HCT116 (cell line): ENCODE data around the gene LYRM4. TPM values are rescaled to one million over a fixed set of nuclear protein-coding genes. Genes with fewer than 3 reads are reported as not detected.

Experiments
- ATAC-seq: fragments of 200-7000 bp; cut with Tn5 transposase; 2 replicates; pipeline ENCODE4 v1.9.1; 2020; ENCODE audit warnings: mild to moderate bottlenecking, moderate library complexity
- BruUV-seq: library from RNA; stranded (reverse); fragments of 400-500 nt; replicated peaks from 2 replicates; lab custom pipeline; 2021; lab: Mats Ljungman, UMichigan
- CTCF ChIA-PET: fragments of 300-600 bp; sonication (Branson Sonifier 250); formaldehyde crosslinking; loops from one replicate; lab custom pipeline; 2021; ENCODE audit warnings: antibody characterized with exemption; lab: Charles Lee
- POLR2A ChIA-PET: fragments of 300-600, 350-600 bp; sonication (Branson Sonifier 250); formaldehyde crosslinking; loops from one replicate; lab custom pipeline; 2021; ENCODE audit warnings: antibody characterized with exemption; lab: Charles Lee
- RAD21 ChIA-PET, 2 experiments: fragments of 300-600 bp; sonication (Branson Sonifier 250); formaldehyde crosslinking; loops; one replicate each; lab custom pipeline; 2023; ENCODE audit warnings: low total read pairs in 2 of 2; ENCODE audit not compliant: uncharacterized antibody in 2 of 2, unreplicated experiment in 2 of 2, low non-redundant PET in 1 of 2; lab: Charles Lee
- DNase-seq: peaks from one replicate; pipeline ENCODE4 v3.0.0-alpha.2; 2010; ENCODE audit warnings: low read depth, low spot score
- H2AFZ ChIP-seq: fragments of 200-600 bp; shearing (Covaris generic), sonication (generic); 2 replicates; pipeline ENCODE4 v1.6.1; 2017; ENCODE audit warnings: low read depth, mixed run types, mixed read lengths, antibody characterized with exemption, low read length; ENCODE audit not compliant: poor library complexity, severe bottlenecking
- H3K27ac ChIP-seq: 2 replicates; pipeline ENCODE4 v1.5.1; 2012; ENCODE audit warnings: low read depth, low read length
- H3K27me3 ChIP-seq: fragments of 200-600 bp; sonication (generic); 2 replicates; pipeline ENCODE4 v1.6.1; 2016; ENCODE audit warnings: mixed run types, low read length, mixed read lengths; ENCODE audit not compliant: insufficient read depth
- H3K36me3 ChIP-seq, 2 experiments: fragments of 200-500 bp in 1 of 2; fragments of 200-600 bp in 1 of 2; sonication (Bioruptor generic) in 1 of 2; sonication (generic) in 1 of 2; 2 replicates each; pipeline versions ENCODE4 v1.5.1 to v1.6.1; 2014 to 2016; ENCODE audit warnings: low read length in 2 of 2, inconsistent platforms in 1 of 2, mixed read lengths in 1 of 2, mixed run types in 1 of 2; ENCODE audit not compliant: insufficient read depth in 2 of 2, control insufficient read depth in 1 of 2
- H3K4me1 ChIP-seq, 2 experiments: fragments of 200-600 bp in 1 of 2; sonication (generic) in 1 of 2; 2 replicates each; pipeline versions ENCODE4 v1.5.1 to v1.6.1; 2012 to 2017; ENCODE audit warnings: low read length in 2 of 2, inconsistent platforms in 1 of 2, mild to moderate bottlenecking in 1 of 2, mixed read lengths in 1 of 2, mixed run types in 1 of 2, moderate library complexity in 1 of 2; ENCODE audit not compliant: insufficient read depth in 2 of 2, control insufficient read depth in 1 of 2
- H3K4me2 ChIP-seq: fragments of 200-600 bp; sonication (generic); 2 replicates; pipeline ENCODE4 v1.6.1; 2017; ENCODE audit warnings: mixed run types, low read length, mixed read lengths
- H3K4me3 ChIP-seq, 2 experiments: fragments of 200-600 bp in 1 of 2; sonication (generic) in 1 of 2; replicated peaks in 1 of 2; 2 replicates each; pipeline ENCODE4 v1.5.1; 2011 to 2016; ENCODE audit warnings: low read length in 2 of 2, control low read depth in 1 of 2, low read depth in 1 of 2, mild to moderate bottlenecking in 1 of 2, mixed read lengths in 1 of 2, mixed run types in 1 of 2
- H3K79me2 ChIP-seq: fragments of 200-600 bp; sonication (generic); 2 replicates; pipeline ENCODE4 v1.6.1; 2017; ENCODE audit warnings: mild to moderate bottlenecking, mixed run types, low read length, moderate library complexity, mixed read lengths; ENCODE audit not compliant: insufficient read depth
- H3K9ac ChIP-seq: fragments of 200-600 bp; sonication (generic); 2 replicates; pipeline ENCODE4 v1.6.1; 2016; ENCODE audit warnings: low read length, mixed read lengths
- H3K9me2 ChIP-seq: fragments of 200-600 bp; sonication (generic), shearing (Covaris generic); 2 replicates; pipeline ENCODE4 v1.6.1; 2017; ENCODE audit warnings: mixed run types, mild to moderate bottlenecking, moderate library complexity; ENCODE audit not compliant: insufficient read depth
- H3K9me3 ChIP-seq, 2 experiments: fragments of 200-500 bp in 1 of 2; fragments of 200-600 bp in 1 of 2; sonication (Bioruptor generic) in 1 of 2; sonication (generic) in 1 of 2; 2 replicates each; pipeline ENCODE4 v1.6.1; 2014 to 2017; ENCODE audit warnings: low read length in 2 of 2, mixed read lengths in 2 of 2, inconsistent platforms in 1 of 2, low read depth in 1 of 2, mild to moderate bottlenecking in 1 of 2, mixed run types in 1 of 2, moderate library complexity in 1 of 2; ENCODE audit not compliant: control insufficient read depth in 1 of 2, insufficient read depth in 1 of 2
- H4K20me1 ChIP-seq: fragments of 200-600 bp; sonication (generic), shearing (Covaris generic); 2 replicates; pipeline ENCODE4 v1.6.1; 2017; ENCODE audit warnings: mixed run types, mild to moderate bottlenecking, moderate library complexity; ENCODE audit not compliant: insufficient read depth
- CEBPB ChIP-seq: IDR thresholded peaks from 2 replicates; pipeline ENCODE4 v1.6.1; 2012; ENCODE audit warnings: low read depth
- EGR1 ChIP-seq: IDR thresholded peaks from 2 replicates; pipeline ENCODE4 v1.6.1; 2012; ENCODE audit warnings: low read depth
- EZH2 ChIP-seq: fragments of 200-600 bp; sonication (generic); IDR thresholded peaks from 2 replicates; pipeline ENCODE4 v1.6.1; 2017; ENCODE audit warnings: antibody characterized with exemption, mixed run types
- EZH2phosphoT487 ChIP-seq: fragments of 200-600 bp; IDR thresholded peaks from 2 replicates; pipeline ENCODE4 v1.6.1; 2018; ENCODE audit warnings: antibody characterized with exemption, borderline replicate concordance
- FOSL1 ChIP-seq: IDR thresholded peaks from 2 replicates; pipeline ENCODE4 v1.6.1; 2012; ENCODE audit warnings: low read depth
- JUND ChIP-seq: IDR thresholded peaks from 2 replicates; pipeline ENCODE4 v1.6.1; 2012
- POLR2AphosphoS5 ChIP-seq: IDR thresholded peaks from 2 replicates; pipeline ENCODE4 v1.6.1; 2011; ENCODE audit warnings: mild to moderate bottlenecking, low read depth, low read length, moderate library complexity
- RAD21 ChIP-seq: IDR thresholded peaks from 2 replicates; pipeline ENCODE4 v1.6.1; 2012; ENCODE audit warnings: low read depth, mild to moderate bottlenecking
- SRF ChIP-seq: IDR thresholded peaks from 2 replicates; pipeline ENCODE4 v1.6.1; 2012; ENCODE audit warnings: low read depth
- TCF7L2 ChIP-seq: IDR thresholded peaks from 2 replicates; pipeline ENCODE4 v1.7.0; 2011; ENCODE audit warnings: borderline replicate concordance, inconsistent platforms; ENCODE audit not compliant: insufficient read depth, insufficient read length; ENCODE audit errors: extremely low read depth
- YY1 ChIP-seq: IDR thresholded peaks from 2 replicates; pipeline ENCODE4 v1.6.1; 2011; ENCODE audit warnings: low read length, low read depth, moderate library complexity, mild to moderate bottlenecking; ENCODE audit not compliant: insufficient replicate concordance; ENCODE audit errors: extremely low read depth
- ZFX ChIP-seq: fragments of 450-650 bp; IDR thresholded peaks from 2 replicates; pipeline ENCODE4 v1.6.1; 2017
- intact Hi-C: fragments of 100-400 bp; cut with micrococcal nuclease; formaldehyde crosslinking; loops from 2 replicates; pipeline ENCODE4 v1.10.0; 2022
- total RNA-seq: library from RNA; stranded (reverse); gene quantifications from one replicate; pipeline ENCODE4 v1.2.1, GENCODE V29; 2021; ENCODE audit not compliant: unreplicated experiment
- TF ChIP-seq, protein P1 (sequence below): IDR thresholded peaks from 2 replicates; pipeline ENCODE4 v1.6.1; 2011; ENCODE audit warnings: mild to moderate bottlenecking, low read length, moderate library complexity; ENCODE audit not compliant: insufficient replicate concordance; ENCODE audit errors: extremely low read depth
- TF ChIP-seq, protein P2 (sequence below): IDR thresholded peaks from 2 replicates; pipeline ENCODE4 v1.6.1; 2012; ENCODE audit warnings: low read depth
- TF ChIP-seq, protein P3 (sequence below): IDR thresholded peaks from 2 replicates; pipeline ENCODE4 v1.6.1; 2012

The LYRM4 gene
- total RNA-seq, 1 experiment from 2014 or later: 30.1 TPM

DNA sequence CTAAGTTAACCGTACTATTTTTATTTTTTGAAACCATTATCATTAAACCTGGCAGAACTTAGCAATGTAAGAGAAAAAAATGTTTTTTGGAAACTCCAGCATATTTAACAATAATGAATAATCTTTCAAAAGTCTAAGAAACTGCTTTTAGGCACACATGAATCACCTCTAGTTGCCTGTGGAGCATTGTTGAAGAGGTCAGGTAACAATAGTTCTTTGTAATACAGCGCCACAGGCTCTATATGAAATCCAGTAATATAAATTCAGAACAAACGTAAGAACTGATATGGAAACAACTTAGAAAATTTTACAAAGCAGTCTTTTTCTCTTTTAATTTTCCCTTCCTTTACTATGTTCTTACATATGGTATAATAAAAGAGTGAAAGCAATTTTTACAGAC is 10.3 kb downstream of the LYRM4 start:
- Histone ChIP-seq H3K4me2 (no peak overlapping the region), H3K36me3 (peaks cover 0 to 5% of the 10 kb centered on the region in 2 experiments; a peak in 1 of 4 replicates), H3K9ac (no peak overlapping the region), H3K4me3 (no peak overlapping the region), H3K79me2 (peaks cover 74% of the 10 kb centered on the region), H3K4me1 (peaks cover 0 to 7% of the 10 kb centered on the region in 2 experiments; a peak in 1 of 4 replicates), H3K27me3 (no peaks in the 10 kb centered on the region), H4K20me1 (no peaks in the 10 kb centered on the region), H3K9me2 (no peaks in the 10 kb centered on the region), H3K27ac (no peak overlapping the region), H2AFZ (no peak overlapping the region), H3K9me3 (no peaks in the 10 kb centered on the region; a peak in 1 of 4 replicates)
- POLR2A ChIA-PET: no interaction called here
- CTCF ChIA-PET: no interaction called here
- intact Hi-C loops: no loop called here
- no peak for ATAC-seq
- RAD21 ChIA-PET: no interaction called here
- no TSS peak for BruUV-seq
- DNase-seq: no peak
- TF ChIP-seq FOSL1: no peak

GRCh38 chr6:5249451-5250122 is 11.2 kb downstream of the LYRM4 start:
- Histone ChIP-seq H3K9me2 (no peaks in the 10 kb centered on the region), H3K4me1 (peaks cover 0 to 7% of the 10 kb centered on the region in 2 experiments; a peak in 1 of 4 replicates), H2AFZ (no peak overlapping the region), H3K79me2 (peaks cover 75% of the 10 kb centered on the region), H3K36me3 (peaks cover 0 to 5% of the 10 kb centered on the region in 2 experiments; a peak in 1 of 4 replicates), H3K9me3 (no peaks in the 10 kb centered on the region; a peak in 1 of 4 replicates), H3K27me3 (no peaks in the 10 kb centered on the region), H3K9ac (no peak overlapping the region), H3K27ac (no peak overlapping the region), H3K4me2 (no peak overlapping the region), H3K4me3 (no peak overlapping the region), H4K20me1 (no peaks in the 10 kb centered on the region)
- ChIA-PET POLR2A (no interaction called here), CTCF (no interaction called here), RAD21 (no interaction called here)
- ATAC-seq (no peak), DNase-seq (no peak)
- intact Hi-C loops: no loop called here
- no TSS peak for BruUV-seq
- TF ChIP-seq ZFX (no peak), RAD21 (no peak), CEBPB (no peak), EZH2phosphoT487 (no peak), EZH2 (no peak), EGR1 (no peak), POLR2AphosphoS5 (no peak), JUND (no peak), TCF7L2 (no peak), YY1 (no peak), FOSL1 (no peak), SRF (no peak)
- TF ChIP-seq, protein P1, sequence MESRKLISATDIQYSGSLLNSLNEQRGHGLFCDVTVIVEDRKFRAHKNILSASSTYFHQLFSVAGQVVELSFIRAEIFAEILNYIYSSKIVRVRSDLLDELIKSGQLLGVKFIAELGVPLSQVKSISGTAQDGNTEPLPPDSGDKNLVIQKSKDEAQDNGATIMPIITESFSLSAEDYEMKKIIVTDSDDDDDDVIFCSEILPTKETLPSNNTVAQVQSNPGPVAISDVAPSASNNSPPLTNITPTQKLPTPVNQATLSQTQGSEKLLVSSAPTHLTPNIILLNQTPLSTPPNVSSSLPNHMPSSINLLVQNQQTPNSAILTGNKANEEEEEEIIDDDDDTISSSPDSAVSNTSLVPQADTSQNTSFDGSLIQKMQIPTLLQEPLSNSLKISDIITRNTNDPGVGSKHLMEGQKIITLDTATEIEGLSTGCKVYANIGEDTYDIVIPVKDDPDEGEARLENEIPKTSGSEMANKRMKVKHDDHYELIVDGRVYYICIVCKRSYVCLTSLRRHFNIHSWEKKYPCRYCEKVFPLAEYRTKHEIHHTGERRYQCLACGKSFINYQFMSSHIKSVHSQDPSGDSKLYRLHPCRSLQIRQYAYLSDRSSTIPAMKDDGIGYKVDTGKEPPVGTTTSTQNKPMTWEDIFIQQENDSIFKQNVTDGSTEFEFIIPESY: no peak
- TF ChIP-seq, protein P2, sequence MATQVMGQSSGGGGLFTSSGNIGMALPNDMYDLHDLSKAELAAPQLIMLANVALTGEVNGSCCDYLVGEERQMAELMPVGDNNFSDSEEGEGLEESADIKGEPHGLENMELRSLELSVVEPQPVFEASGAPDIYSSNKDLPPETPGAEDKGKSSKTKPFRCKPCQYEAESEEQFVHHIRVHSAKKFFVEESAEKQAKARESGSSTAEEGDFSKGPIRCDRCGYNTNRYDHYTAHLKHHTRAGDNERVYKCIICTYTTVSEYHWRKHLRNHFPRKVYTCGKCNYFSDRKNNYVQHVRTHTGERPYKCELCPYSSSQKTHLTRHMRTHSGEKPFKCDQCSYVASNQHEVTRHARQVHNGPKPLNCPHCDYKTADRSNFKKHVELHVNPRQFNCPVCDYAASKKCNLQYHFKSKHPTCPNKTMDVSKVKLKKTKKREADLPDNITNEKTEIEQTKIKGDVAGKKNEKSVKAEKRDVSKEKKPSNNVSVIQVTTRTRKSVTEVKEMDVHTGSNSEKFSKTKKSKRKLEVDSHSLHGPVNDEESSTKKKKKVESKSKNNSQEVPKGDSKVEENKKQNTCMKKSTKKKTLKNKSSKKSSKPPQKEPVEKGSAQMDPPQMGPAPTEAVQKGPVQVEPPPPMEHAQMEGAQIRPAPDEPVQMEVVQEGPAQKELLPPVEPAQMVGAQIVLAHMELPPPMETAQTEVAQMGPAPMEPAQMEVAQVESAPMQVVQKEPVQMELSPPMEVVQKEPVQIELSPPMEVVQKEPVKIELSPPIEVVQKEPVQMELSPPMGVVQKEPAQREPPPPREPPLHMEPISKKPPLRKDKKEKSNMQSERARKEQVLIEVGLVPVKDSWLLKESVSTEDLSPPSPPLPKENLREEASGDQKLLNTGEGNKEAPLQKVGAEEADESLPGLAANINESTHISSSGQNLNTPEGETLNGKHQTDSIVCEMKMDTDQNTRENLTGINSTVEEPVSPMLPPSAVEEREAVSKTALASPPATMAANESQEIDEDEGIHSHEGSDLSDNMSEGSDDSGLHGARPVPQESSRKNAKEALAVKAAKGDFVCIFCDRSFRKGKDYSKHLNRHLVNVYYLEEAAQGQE: no peak
- TF ChIP-seq, protein P3, sequence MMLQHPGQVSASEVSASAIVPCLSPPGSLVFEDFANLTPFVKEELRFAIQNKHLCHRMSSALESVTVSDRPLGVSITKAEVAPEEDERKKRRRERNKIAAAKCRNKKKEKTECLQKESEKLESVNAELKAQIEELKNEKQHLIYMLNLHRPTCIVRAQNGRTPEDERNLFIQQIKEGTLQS: no peak
